GM18511 (cell line): ENCODE measurements around the gene RASAL1.

Experiments used
- ATAC-seq: cut with Tn5 transposase; IDR thresholded peaks from one replicate; pipeline ENCODE4 v1.9.1; 2021; ENCODE audit warnings: mild to moderate bottlenecking, moderate library complexity; ENCODE audit not compliant: unreplicated experiment

RASAL1 gene

DNA sequence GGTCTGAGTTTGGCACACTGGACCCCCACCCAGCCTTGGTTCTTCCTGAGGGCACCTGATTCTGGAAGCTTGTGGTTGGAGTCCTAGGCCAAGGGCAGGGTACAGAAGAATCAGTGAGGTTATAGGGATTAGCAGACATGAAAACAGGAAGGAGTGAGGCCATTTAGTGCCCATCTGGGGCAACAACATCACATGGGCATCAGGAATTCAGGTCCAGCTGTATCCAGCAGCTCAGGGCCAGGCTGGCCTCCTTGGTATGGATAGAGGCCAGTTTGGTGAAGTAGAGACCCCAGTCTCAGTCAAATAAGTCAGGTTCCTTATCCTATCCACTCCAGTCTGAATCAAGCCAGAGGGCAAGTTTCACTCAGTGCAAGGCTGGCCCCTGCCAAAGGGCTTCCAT lies 36.2 kb downstream of the RASAL1 start:
- ATAC-seq = no peak

DNA sequence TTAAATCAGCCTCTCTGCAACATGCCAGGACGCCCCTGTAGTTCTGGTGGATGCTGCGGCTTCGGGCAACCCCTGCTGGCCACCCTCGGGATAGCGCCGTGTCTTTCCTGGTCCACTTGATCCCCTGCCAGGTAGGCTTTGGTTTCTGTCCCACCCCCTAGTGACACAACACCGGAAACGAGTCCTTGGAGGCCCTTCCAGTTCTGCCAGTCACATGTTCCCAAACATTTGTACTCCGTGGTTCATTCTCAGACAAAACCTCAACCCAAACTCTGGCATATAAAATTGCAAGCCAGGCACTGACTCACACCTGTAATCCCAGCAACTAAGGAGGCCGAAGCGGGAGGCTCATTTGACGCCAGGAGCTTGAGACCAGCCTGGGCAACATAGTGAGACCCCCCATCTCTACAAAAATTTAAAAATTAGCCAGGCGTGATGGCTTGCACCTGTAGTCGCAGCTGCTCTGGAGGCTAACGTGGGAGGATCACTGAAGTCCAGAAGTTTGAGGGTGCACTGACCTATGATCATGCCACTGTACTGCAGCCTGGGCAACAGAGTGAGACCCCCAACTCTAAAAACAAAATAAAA lies 37.0 kb downstream of the RASAL1 start:
- no peak for ATAC-seq

GRCh38 chr12:113097716-113098440 lies 37.7 kb downstream of the RASAL1 start:
- no peak for ATAC-seq

- ATAC-seq = no peak
These were observed 38.7 kb downstream of the RASAL1 start for GRCh38 chr12:113096675-113097461.

GRCh38 chr12:113095405-113095804 lies 40.2 kb downstream of the RASAL1 start:
- ATAC-seq = no peak

- no peak for ATAC-seq
These were observed 40.8 kb downstream of the RASAL1 start for GRCh38 chr12:113094738-113095137.

GRCh38 chr12:113093409-113094101 lies 42.0 kb downstream of the RASAL1 start:
- no peak for ATAC-seq

- no peak for ATAC-seq
These were observed 42.8 kb downstream of the RASAL1 start for GRCh38 chr12:113092607-113093408.

- ATAC-seq = no peak
These were observed 44.1 kb downstream of the RASAL1 start for GRCh38 chr12:113091506-113091905.

DNA sequence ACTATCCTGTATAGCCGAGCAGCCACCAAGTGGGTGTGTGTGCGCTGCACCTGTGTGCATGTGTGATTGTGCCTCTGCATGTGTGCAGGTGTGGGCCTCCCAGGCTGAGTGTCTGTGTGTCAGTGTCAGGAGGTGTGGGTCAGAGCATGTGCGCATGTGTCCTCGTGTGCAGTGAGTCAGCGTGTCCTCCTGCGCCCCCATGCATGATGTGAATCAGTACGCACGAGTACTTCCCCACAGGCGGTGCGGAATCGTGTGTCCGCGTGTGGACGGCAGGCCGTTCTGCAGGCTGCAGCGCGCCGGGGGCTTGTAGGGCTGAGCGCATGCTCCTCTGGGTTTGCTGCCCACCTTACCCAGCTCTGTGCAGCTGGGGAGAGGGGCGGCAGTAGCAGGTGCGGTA lies 44.8 kb downstream of the RASAL1 start:
- no peak for ATAC-seq

GRCh38 chr12:113089839-113090238 lies 45.7 kb downstream of the RASAL1 start:
- no peak for ATAC-seq

DNA sequence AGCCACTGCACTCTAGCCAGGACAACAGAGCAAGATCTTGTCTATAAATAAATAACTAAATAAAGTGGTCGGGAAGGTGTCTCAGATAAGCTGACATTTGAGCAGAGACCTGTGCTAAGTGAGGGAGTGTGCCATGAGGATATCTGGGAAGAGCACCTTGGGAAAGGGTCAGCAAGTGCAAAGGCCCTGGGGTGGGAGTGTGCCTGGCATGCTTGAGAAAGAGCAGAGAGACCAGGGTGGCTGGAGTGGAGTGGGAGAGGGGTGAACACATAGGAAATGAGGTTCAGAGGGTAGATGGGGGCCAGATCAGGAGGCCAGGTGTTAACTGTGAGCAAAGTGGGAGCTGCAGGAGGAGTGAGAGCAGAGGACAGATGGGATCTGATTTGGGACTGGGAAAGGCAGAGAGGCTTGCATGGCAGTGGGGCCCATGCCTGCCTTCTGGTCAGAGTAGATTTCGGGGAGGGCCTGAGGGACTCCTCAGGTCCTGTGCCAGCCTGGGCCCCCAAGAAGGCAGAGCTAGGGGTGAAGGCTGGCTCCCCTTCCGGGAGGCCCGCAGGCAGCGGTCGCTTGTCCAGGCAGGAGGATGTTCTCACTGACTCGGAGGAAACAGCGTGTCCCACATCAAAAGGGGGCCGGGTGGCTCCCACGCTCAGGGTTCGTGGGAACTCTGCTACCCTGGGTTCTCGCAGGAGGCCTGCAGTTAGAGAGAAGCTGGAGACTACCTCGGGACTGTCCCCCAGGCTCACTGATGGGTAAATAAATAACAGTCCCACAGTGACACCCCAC lies 46.4 kb downstream of the RASAL1 start:
- ATAC-seq = no peak

GRCh38 chr12:113088037-113088436 lies 47.5 kb downstream of the RASAL1 start:
- ATAC-seq = no peak

GRCh38 chr12:113087193-113087592 lies 48.4 kb downstream of the RASAL1 start:
- ATAC-seq = no peak

GRCh38 chr12:113086249-113087164 lies 49.1 kb downstream of the RASAL1 start:
- ATAC-seq = no peak

- ATAC-seq = no peak
These were observed 51.6 kb downstream of the RASAL1 start for GRCh38 chr12:113083863-113084435.

DNA sequence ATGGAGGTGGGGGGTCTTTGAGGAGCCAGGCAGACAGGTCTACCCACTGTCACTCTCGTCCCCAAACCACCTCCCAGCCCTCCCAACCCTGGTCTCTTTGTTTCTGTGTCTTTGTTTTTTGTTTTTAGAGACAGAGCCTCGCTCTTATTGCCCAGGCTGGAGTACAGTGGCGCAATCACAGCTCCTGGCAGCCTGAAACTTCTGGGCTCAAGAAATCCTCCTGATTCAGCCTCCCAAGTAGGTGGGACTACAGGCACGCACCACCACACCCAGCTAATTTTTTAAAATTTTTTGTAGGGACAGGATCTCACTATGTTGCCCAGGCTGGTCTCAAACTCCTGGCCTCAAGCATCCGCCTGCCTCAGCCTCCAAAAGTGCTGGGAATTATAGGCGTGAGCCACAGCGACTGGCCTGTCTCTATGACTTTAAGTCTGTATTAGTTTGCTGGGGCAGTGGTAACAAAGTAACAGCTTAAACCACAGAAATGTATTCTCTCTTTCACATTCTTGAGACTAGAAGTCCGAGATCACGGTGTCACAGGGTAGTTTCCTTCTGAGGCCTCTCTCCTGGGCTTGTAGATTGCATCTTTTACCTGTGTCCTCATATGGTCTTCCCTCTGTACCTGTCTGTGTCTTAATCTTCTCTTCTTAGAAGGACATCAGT lies 52.9 kb downstream of the RASAL1 start:
- ATAC-seq = peak; percentile 80

GRCh38 chr12:113081873-113082272 lies 53.7 kb downstream of the RASAL1 start:
- no peak for ATAC-seq
